NCI-H2227 (cell line): Measurements from ENCODE around the gene TMEM232.
A peak's percentile ranks its signal among the peaks of the same experiment; 100 is the strongest.
"Not testable (repeated sequence)": the region's sequence is repeated elsewhere in the genome, so short reads cannot be mapped to it uniquely, and the experiment has no call there.

ENCODE experiments used
- DNase-seq: peaks from one replicate; lab custom pipeline; 2025; ENCODE audit not compliant: unreplicated experiment; lab: John Stamatoyannopoulos, UW

TMEM232 gene

GRCh38 chr5:110625376-110625999 is 101.0 kb downstream of the TMEM232 start:
- peak; percentile 11 for DNase-seq

GRCh38 chr5:110623874-110624273 is 102.6 kb downstream of the TMEM232 start:
- DNase-seq: no peak

GRCh38 chr5:110618941-110619340 is 107.5 kb downstream of the TMEM232 start:
- no peak for DNase-seq

DNA sequence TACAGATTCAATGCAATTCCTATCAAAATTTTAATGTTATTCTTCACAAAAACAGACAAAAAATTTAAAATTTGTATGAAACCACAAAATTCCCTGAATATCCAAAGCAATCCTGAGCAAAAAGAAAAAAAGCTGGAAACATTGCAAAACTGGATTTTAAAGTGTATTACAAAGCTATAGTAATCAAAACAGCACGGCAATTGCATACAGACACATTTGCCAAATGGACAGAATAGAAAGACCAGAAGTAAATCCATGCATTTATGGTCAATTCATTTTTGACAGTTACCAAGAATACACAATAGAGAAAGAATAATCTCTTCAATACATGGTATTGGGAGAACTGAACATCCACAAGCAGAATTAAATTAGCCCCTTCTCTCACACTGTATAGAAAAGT is 110.5 kb downstream of the TMEM232 start:
- no peak for DNase-seq

DNA sequence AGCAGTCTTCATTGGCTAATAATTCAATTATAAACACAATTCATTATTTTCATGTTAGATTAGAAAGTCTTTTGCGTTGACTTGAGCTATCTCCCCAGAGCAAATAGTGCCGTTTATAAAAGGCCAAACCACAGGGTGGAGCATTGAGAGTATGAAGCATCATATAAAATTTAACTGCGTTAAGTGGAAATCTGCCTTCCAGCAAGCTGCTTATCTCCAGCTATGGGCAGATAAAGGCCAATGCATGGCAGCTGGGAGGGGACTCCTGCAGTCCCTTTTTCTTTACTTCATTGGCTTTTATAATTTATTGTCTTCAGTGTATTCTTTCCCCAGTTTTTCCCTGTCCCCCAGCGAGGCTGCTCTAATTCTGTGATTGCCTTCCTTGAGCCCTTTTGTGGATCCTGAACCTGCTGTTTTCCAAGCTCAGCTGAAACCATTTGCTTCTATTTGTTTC is 113.7 kb downstream of the TMEM232 start:
- DNase-seq: no peak

DNA sequence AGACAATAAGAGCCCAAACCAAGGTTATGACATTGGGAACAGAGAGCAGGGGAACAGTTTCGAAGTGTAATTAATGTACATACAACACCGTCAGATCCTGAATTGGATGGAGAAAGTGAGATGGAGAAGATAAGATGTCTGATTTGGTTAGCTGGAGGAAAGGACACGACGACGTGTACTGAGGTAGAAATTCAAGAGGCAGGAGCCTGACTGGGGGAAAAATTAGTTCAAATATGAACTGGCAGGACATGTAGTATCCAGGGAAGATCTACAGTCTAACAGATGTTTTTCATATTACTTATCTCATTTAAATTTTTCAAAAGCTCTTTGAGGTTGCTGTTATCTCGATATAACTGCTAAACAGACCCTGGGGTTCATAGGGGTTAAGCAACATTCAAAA is 114.7 kb downstream of the TMEM232 start:
- no peak for DNase-seq

DNA sequence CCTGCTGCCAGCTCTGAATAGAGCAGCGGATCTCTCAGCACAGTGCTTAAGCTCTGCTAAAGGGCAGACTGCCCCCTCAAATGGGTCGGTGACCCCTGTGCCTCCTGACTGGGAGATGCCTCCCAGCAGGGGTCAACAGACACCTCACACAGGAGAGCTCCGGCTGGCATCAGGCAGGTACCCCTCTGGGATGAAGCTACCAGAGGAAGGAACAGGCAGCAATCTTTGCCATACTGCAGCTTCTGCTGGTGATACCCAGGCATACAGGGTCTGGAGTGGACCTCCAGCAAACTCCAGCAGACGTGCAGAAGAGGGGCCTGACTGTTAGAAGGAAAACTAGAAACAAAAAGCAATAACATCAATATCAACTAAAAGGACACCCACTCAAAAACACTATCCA is 131.6 kb downstream of the TMEM232 start:
- no peak for DNase-seq

DNA sequence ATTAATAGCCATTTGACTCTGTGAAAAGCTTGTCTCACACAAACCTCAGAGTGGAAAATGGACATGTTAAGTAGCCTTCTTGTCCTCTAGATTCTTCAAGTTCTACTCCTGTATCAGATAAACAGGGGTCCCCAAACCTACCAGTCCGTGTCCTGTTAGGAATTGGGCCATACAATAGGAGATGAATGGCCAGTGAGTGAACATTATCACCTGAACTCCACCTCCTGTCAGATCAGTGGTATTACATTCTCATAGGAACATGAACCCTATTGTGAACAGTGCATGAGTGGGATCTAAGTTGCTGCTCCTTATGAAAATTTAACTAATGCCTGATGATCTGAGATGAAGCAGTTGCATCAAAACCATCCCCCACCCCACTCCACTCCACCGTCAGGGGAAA is 136.3 kb downstream of the TMEM232 start:
- DNase-seq: no peak

- no peak for DNase-seq
These were observed 138.0 kb downstream of the TMEM232 start for GRCh38 chr5:110588286-110588980.

DNA sequence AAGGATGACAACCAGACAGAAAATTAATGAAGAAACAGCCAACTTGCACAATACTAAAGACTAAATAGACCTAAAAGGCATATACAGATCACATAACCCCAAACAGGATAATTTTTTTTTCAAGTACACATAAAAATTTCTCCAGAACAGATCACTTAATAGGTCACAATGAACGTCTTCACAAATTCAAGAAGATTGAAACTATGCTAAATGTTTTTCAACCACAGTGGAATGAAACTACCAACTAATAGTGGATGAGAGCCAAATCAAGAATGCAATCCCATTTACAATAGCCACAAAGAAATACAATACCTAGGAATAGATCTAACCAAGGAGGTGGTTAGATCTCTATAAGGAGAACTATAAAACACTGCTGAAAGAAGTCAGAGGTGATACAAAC is 145.8 kb downstream of the TMEM232 start:
- no peak for DNase-seq

DNA sequence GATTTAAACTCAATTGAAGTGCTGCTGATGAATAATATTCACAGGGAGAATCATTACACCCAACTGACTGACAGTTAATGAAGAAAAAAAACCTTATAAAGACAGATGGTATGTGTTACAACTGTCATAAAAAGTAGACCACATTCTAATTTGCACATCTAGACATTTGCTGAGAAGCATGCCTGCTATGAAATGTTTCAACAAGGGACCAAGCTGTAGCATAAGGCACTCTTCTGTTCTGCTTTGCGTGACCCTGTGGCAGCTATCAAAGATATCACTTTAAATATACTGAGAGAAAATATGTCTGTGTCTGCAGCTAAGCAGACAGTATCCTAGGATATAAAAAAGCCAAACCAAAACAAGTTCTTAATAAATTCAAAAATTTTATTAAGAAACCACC is 153.7 kb downstream of the TMEM232 start:
- no peak for DNase-seq

DNA sequence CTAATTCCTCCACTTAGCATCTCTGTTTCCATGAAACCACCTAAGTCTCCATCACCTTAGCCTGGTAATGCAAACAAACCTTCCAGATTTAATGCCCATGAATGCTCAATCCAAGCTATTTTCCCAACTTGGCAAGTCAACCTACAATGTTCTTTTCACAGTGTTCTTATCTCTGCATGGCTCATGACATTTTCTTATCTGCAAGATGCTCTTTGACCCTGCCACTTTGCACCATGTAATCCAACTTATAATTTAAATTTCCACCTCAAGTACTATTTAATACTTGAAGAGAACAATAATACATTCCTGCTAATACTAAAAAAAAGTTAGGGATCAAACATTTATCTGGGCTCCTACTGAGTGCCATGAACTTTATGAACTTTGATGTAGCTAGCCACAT is 164.3 kb downstream of the TMEM232 start:
- DNase-seq: no peak

- no peak for DNase-seq
These were observed 165.0 kb downstream of the TMEM232 start for GRCh38 chr5:110561510-110561909.

- DNase-seq: no peak
These were observed 177.2 kb downstream of the TMEM232 start for GRCh38 chr5:110549301-110549700.

GRCh38 chr5:110548171-110548570 is 178.3 kb downstream of the TMEM232 start:
- DNase-seq: no peak

GRCh38 chr5:110547495-110547894 is 179.0 kb downstream of the TMEM232 start:
- DNase-seq: no peak

DNA sequence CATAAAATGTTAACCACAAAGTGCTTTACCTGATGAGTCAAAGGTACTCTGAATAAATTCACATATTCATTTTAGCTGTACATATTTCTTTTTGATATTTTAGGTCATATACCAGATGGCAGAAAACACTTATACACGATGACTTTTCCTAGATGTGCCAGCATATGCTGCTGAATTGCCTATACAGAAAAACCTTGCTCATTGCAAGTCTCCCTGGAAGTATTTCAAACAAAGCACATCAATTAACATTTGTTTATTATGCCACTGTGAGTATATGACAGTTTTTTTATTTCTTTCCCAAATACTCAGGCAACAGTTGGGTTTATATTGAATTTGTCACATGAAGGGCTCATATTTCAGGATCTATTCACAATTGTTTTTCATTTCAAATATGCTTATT is 180.8 kb downstream of the TMEM232 start:
- DNase-seq: no peak

DNA sequence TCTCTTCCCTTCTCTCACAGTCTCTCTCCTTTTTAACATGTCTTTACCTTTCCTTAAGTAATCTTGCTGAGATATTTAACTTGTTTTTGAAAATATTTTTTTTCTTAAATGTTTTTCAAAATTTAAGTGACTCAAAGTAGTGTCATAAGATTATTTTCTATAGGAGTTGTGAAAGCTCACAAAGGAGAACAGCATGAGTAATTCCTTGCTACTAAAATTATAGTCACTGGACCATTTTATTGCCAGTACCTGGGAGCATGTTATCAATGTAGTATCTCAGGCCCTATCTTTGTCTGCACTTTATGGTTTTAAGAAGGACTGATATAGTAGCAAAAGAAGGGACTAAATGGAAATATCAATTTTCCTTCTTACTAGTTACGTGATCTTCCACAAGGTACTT is 181.9 kb downstream of the TMEM232 start:
- DNase-seq: no peak

DNA sequence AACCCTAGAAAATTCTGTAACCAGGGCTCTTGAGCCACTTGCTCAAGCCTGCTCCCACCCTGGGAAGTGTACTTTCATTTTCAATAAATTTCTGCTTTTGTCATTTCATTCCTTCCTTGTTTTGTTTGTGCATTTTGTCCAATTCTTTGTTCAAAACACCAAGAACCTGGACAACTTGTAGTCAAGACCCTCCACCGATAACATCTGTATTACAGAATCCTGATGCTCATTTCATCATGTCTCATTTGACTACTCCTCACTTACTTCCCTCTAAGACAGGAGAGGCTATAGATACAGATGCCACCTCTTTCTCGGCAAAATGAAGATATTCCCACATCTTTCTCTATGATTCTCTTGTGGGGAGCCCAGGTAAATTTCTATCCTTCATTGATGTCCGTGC is 183.5 kb downstream of the TMEM232 start:
- DNase-seq: no peak

- no peak for DNase-seq
These were observed 190.1 kb downstream of the TMEM232 start for GRCh38 chr5:110536120-110537115.

GRCh38 chr5:110535146-110535545 is 191.3 kb downstream of the TMEM232 start:
- DNase-seq: not testable (repeated sequence)

GRCh38 chr5:110525762-110526161 is 200.7 kb downstream of the TMEM232 start:
- no peak for DNase-seq
